CD14-positive monocyte (primary cell): ENCODE data around the gene PLA2G2E. TPM values are rescaled to one million over a fixed set of nuclear protein-coding genes. Genes with fewer than 3 reads are reported as not detected.

Experiments
- DNase-seq, 3 donors: peaks; one replicate each; pipeline ENCODE4 v3.0.0-alpha.2; 2011 to 2022
- H2AFZ ChIP-seq: 2 replicates; pipeline ENCODE4 v1.6.0; 2012; ENCODE audit warnings: mild to moderate bottlenecking, low read depth, low read length, inconsistent platforms; ENCODE audit not compliant: insufficient read depth, poor library complexity, severe bottlenecking
- H3K27ac ChIP-seq, 2 donors: 1 replicate in 1 of 2; 2 replicates in 1 of 2; pipeline ENCODE4 v1.5.1; 2012 to 2013; ENCODE audit warnings: low read length in 2 of 2, control low read depth in 1 of 2, inconsistent platforms in 1 of 2, low read depth in 1 of 2, mild to moderate bottlenecking in 1 of 2
- H3K27me3 ChIP-seq, 2 donors: one replicate each; pipeline versions ENCODE4 v1.6.0 to v1.6.1; 2011 to 2013; ENCODE audit warnings: low read length in 2 of 2; ENCODE audit not compliant: control insufficient read depth in 2 of 2, insufficient read depth in 2 of 2
- H3K36me3 ChIP-seq, 2 donors: replicated peaks in 1 of 2; 1 replicate in 1 of 2; 2 replicates in 1 of 2; pipeline versions ENCODE4 v1.5.1 to v1.6.1; 2012 to 2013; ENCODE audit warnings: low read length in 2 of 2, control low read depth in 1 of 2, inconsistent platforms in 1 of 2, mild to moderate bottlenecking in 1 of 2; ENCODE audit not compliant: insufficient read depth in 2 of 2, control insufficient read depth in 1 of 2
- H3K4me1 ChIP-seq, 2 donors: 1 replicate in 1 of 2; 2 replicates in 1 of 2; pipeline versions ENCODE4 v1.5.1 to v1.6.1; 2012 to 2013; ENCODE audit warnings: low read length in 2 of 2, control low read depth in 1 of 2, inconsistent platforms in 1 of 2, mild to moderate bottlenecking in 1 of 2, moderate library complexity in 1 of 2; ENCODE audit not compliant: insufficient read depth in 2 of 2, control insufficient read depth in 1 of 2
- H3K4me2 ChIP-seq: replicated peaks from 2 replicates; pipeline ENCODE3; 2012; ENCODE audit warnings: low read length, moderate library complexity, mild to moderate bottlenecking; ENCODE audit not compliant: poor library complexity, severe bottlenecking; ENCODE audit errors: extremely low read depth
- H3K4me3 ChIP-seq, 3 experiments: fragments of 200-600 bp in 1 of 3; sonication (generic) in 1 of 3; replicated peaks in 1 of 3; 1 replicate in 2 of 3; 2 replicates in 1 of 3; pipeline ENCODE4 v1.5.1; 2011 to 2013; ENCODE audit warnings: low read length in 3 of 3, mild to moderate bottlenecking in 3 of 3, control low read depth in 2 of 3, low read depth in 2 of 3, inconsistent platforms in 1 of 3, moderate library complexity in 1 of 3
- H3K79me2 ChIP-seq: 2 replicates; pipeline ENCODE4 v1.6.0; 2012; ENCODE audit warnings: mild to moderate bottlenecking, control low read depth, inconsistent platforms, low read length, moderate library complexity; ENCODE audit not compliant: insufficient read depth
- H3K9ac ChIP-seq: 2 replicates; pipeline ENCODE4 v1.6.0; 2017; ENCODE audit warnings: low read length, mild to moderate bottlenecking; ENCODE audit not compliant: insufficient read depth, poor library complexity, severe bottlenecking
- H3K9me3 ChIP-seq, 2 donors: replicated peaks in 1 of 2; 1 replicate in 1 of 2; 2 replicates in 1 of 2; pipeline versions ENCODE4 v1.5.1 to v1.6.1; 2012 to 2013; ENCODE audit warnings: low read length in 2 of 2, control low read depth in 1 of 2; ENCODE audit not compliant: control insufficient read depth in 1 of 2, insufficient read depth in 1 of 2
- H4K20me1 ChIP-seq: 2 replicates; pipeline ENCODE4 v1.6.0; 2012; ENCODE audit warnings: mild to moderate bottlenecking, low read length, control low read depth, moderate library complexity; ENCODE audit not compliant: insufficient read depth
- H3K27ac Mint-ChIP-seq, 7 donors: one replicate each; pipeline ENCODE4 v1.8.0; 2020; ENCODE audit warnings: mild to moderate bottlenecking in 7 of 7, mixed read lengths in 7 of 7, moderate library complexity in 6 of 7, inconsistent platforms in 2 of 7
- H3K27me3 Mint-ChIP-seq, 3 donors: one replicate each; pipeline ENCODE4 v1.8.0; 2021 to 2022; ENCODE audit warnings: low read depth in 3 of 3, mild to moderate bottlenecking in 3 of 3, mixed read lengths in 3 of 3, moderate library complexity in 3 of 3, inconsistent platforms in 1 of 3
- H3K36me3 Mint-ChIP-seq, 2 donors: one replicate each; pipeline ENCODE4 v1.8.0; 2020; ENCODE audit warnings: mixed read lengths in 2 of 2, inconsistent platforms in 1 of 2, mild to moderate bottlenecking in 1 of 2
- H3K4me1 Mint-ChIP-seq: one replicate; pipeline ENCODE4 v1.8.0; 2020; ENCODE audit warnings: mild to moderate bottlenecking, mixed read lengths
- H3K4me3 Mint-ChIP-seq, 2 donors: one replicate each; pipeline ENCODE4 v1.8.0; 2020; ENCODE audit warnings: mild to moderate bottlenecking in 2 of 2, mixed read lengths in 2 of 2, moderate library complexity in 1 of 2
- H3K9me3 Mint-ChIP-seq, 7 donors: one replicate each; pipeline ENCODE4 v1.8.0; 2020 to 2022; ENCODE audit warnings: mixed read lengths in 7 of 7, mild to moderate bottlenecking in 6 of 7, moderate library complexity in 6 of 7, inconsistent platforms in 2 of 7
- CTCF ChIP-seq: fragments of 200-600 bp; IDR thresholded peaks from one replicate; pipeline ENCODE4 v1.8.0; 2022; ENCODE audit warnings: antibody characterized with exemption, mild to moderate bottlenecking
- WGBS: methylation state at CpG from one replicate; pipeline ENCODE4 v1.1.5; 2013; ENCODE audit warnings: missing lambda C conversion rate; ENCODE audit not compliant: insufficient coverage; 5-methylcytosine and 5-hydroxymethylcytosine counted together
- intact Hi-C, 2 donors: fragments of 100-400 bp; cut with micrococcal nuclease; formaldehyde crosslinking; loops; one replicate each; pipeline versions ENCODE4 v1.15.0 to v1.15.1; 2023
- polyA plus RNA-seq, 3 donors: library from polyadenylated mRNA; depleted of rRNA in 1 of 3; unstranded in 2 of 3; stranded (reverse) in 1 of 3; fragments of 300-500 nt in 2 of 3; fragments of >200 nt in 1 of 3; fragmentation: Illumina TruSeq in 2 of 3; gene quantifications; 1 replicate in 2 of 3; 2 replicates in 1 of 3; pipeline ENCODE4 v1.2.3, GENCODE V29; 2012 to 2021

The PLA2G2E gene
- polyA plus RNA-seq, 3 donors = not detected

GRCh38 chr1:19918057-19918456 is 5.4 kb downstream of the PLA2G2E start:
- Mint-ChIP-seq H3K27ac (no peak overlapping the region), H3K9me3 (no peaks in the 10 kb centered on the region), H3K36me3 (peaks cover 12% of the 10 kb centered on the region in 2 donors), H3K4me3 (no peak overlapping the region), H3K27me3 (peaks cover 2% of the 10 kb centered on the region in 3 donors), H3K4me1 (no peaks in the 10 kb centered on the region)
- Histone ChIP-seq H3K79me2 (no peaks in the 10 kb centered on the region), H3K4me3 (no peak overlapping the region), H3K27ac (no peak overlapping the region), H3K9me3 (no peaks in the 10 kb centered on the region), H2AFZ (no peak overlapping the region), H3K4me2 (no peak overlapping the region), H4K20me1 (no peaks in the 10 kb centered on the region), H3K4me1 (no peaks in the 10 kb centered on the region), H3K27me3 (no peaks in the 10 kb centered on the region), H3K36me3 (peaks cover 3 to 19% of the 10 kb centered on the region in 2 donors), H3K9ac (no peak overlapping the region)
- peak; percentile 40 to 59 (median 47) for DNase-seq
- WGBS = 0% methylated on average over 1 of the region's 6 CpGs
- peak; percentile 83 for TF ChIP-seq CTCF
- intact Hi-C loops = loop anchor here (1.0 to 5.0 kb wide), 3 partner anchors 234 to 277 kb away; no protein-coding TSS in a partner anchor

GRCh38 chr1:19910650-19911049 is 12.8 kb downstream of the PLA2G2E start:
- Histone ChIP-seq H3K79me2 (no peaks in the 10 kb centered on the region), H3K4me1 (no peaks in the 10 kb centered on the region), H2AFZ (no peak overlapping the region), H3K4me3 (no peak overlapping the region), H3K4me2 (no peak overlapping the region), H3K27me3 (no peaks in the 10 kb centered on the region), H3K9ac (no peak overlapping the region), H4K20me1 (no peaks in the 10 kb centered on the region), H3K27ac (no peak overlapping the region), H3K36me3 (peaks cover 54 to 93% of the 10 kb centered on the region in 2 donors), H3K9me3 (no peaks in the 10 kb centered on the region)
- no peak for DNase-seq
- Mint-ChIP-seq H3K9me3 (no peaks in the 10 kb centered on the region), H3K36me3 (peaks cover 74 to 81% of the 10 kb centered on the region in 2 donors), H3K4me1 (no peaks in the 10 kb centered on the region), H3K27ac (no peak overlapping the region), H3K27me3 (no peaks in the 10 kb centered on the region), H3K4me3 (no peak overlapping the region)
- intact Hi-C loops = loop anchor here in 1 of 2 donors (5.0 kb wide), 1 partner anchor 582 kb away; no protein-coding TSS in a partner anchor
- TF ChIP-seq CTCF = no peak
- 100% methylated on average over 2 of the region's 3 CpGs for WGBS
